Nephron (organoid): ENCODE results near the gene BTG2.
A peak's percentile ranks its signal among the peaks of the same experiment; 100 is the strongest.

ENCODE experiments used
- H3K27ac Mint-ChIP-seq, 3 experiments: 2 replicates each; pipeline ENCODE4 v1.8.0; 2020; ENCODE audit warnings: mixed read lengths in 3 of 3, mild to moderate bottlenecking in 2 of 3, moderate library complexity in 1 of 3
- H3K27me3 Mint-ChIP-seq: 2 replicates; pipeline ENCODE4 v1.8.0; 2021; ENCODE audit warnings: low read depth, mild to moderate bottlenecking, moderate library complexity, mixed read lengths
- H3K36me3 Mint-ChIP-seq: 2 replicates; pipeline ENCODE4 v1.8.0; 2020; ENCODE audit warnings: low read depth, mixed read lengths
- H3K4me1 Mint-ChIP-seq: 2 replicates; pipeline ENCODE4 v1.8.0; 2020; ENCODE audit warnings: mixed read lengths
- H3K4me3 Mint-ChIP-seq, 3 experiments: 2 replicates each; pipeline ENCODE4 v1.8.0; 2020; ENCODE audit warnings: mild to moderate bottlenecking in 3 of 3, mixed read lengths in 3 of 3, moderate library complexity in 2 of 3
- H3K9me3 Mint-ChIP-seq: 2 replicates; pipeline ENCODE4 v1.8.0; 2020; ENCODE audit warnings: mixed read lengths
- TF ChIP-seq, protein P1 (sequence below), 3 experiments: fragments of 200-600 bp; sonication (generic); IDR thresholded peaks; one replicate each; pipeline ENCODE4 v1.5.0; 2021; ENCODE audit warnings: antibody characterized with exemption in 3 of 3; ENCODE audit not compliant: unreplicated experiment in 3 of 3

Gene BTG2

DNA sequence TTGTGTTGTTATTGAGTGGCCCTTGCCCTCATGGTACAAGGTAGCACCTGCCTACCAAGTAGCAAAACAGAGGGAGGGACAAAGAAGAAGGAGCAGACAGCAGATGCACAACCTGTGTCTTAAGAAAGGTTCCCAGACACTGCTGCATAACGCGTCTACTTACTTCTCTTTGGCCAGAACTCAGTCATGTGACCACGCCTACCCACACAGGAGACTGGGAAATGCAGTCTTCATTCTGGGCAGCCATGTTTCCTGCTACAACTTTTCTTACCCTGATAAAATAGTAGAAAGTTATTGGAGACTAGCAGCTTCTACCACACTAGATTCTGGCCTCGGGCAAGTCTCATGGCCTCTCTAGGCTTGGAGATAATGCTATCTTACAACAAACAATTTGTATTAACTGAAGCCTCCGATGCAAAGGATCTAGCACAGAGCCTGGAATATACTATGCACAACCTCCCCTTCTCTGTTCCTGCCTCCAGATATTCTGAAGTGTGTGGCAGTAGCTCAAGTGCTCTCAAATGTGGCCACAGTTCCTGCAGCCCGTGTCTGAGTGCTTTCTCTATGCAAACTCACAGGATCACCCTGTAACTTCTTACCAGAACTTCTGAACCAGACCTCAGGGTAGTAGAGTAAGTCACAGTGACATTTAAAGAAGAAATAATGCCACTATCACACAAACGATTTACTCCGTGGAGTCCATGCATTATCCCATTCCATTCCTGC is 34.1 kb upstream of the BTG2 start:
- H3K27ac Mint-ChIP-seq, result peak overlapping the region; percentile 61 to 84 (median 75)
- peaks cover 51% of the 10 kb centered on the region for H3K4me1 Mint-ChIP-seq
- H3K4me3 Mint-ChIP-seq, result no peak overlapping the region
- TF ChIP-seq, protein P1, sequence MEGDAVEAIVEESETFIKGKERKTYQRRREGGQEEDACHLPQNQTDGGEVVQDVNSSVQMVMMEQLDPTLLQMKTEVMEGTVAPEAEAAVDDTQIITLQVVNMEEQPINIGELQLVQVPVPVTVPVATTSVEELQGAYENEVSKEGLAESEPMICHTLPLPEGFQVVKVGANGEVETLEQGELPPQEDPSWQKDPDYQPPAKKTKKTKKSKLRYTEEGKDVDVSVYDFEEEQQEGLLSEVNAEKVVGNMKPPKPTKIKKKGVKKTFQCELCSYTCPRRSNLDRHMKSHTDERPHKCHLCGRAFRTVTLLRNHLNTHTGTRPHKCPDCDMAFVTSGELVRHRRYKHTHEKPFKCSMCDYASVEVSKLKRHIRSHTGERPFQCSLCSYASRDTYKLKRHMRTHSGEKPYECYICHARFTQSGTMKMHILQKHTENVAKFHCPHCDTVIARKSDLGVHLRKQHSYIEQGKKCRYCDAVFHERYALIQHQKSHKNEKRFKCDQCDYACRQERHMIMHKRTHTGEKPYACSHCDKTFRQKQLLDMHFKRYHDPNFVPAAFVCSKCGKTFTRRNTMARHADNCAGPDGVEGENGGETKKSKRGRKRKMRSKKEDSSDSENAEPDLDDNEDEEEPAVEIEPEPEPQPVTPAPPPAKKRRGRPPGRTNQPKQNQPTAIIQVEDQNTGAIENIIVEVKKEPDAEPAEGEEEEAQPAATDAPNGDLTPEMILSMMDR (IDR thresholded peaks at IDR 0.05; ENCODE audit: unreplicated experiment in 3 of 3), result no peak
- no peaks in the 10 kb centered on the region for H3K9me3 Mint-ChIP-seq
- no peaks in the 10 kb centered on the region for H3K27me3 Mint-ChIP-seq
- no peaks in the 10 kb centered on the region for H3K36me3 Mint-ChIP-seq

DNA sequence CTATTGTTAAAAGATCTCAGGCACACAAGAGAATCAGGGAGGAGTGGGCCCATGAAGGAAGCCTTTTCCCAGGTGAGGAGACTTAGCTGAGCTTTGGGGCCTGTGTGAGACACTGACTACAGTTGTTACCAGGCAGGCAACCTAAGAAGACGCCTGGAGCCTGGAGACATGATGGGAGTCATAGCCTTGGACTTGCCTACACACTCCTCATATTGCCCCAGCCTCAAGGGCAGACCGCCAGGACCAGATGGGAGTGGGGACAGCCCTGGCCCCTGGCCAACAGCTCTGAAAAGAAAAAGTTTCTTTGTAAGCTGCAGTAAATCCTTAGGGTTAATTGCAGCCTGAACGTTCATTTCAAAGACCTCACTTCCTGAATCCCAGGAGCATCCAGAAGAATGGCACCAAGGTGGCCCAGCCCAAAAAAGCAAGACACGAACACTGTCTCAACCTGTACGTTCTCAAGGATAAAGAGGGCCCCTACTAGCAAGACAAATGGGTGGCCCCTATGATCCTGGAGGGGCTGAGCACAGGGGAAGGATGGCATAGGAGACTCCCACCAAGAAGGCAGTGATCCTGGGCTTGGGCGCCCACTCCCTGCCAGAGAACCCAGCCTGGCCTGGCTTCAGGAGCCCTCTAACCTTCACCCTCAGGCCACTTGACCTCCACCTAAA is 33.2 kb upstream of the BTG2 start:
- TF ChIP-seq, protein P1 (IDR thresholded peaks at IDR 0.05; ENCODE audit: unreplicated experiment in 3 of 3), result no peak
- no peaks in the 10 kb centered on the region for H3K9me3 Mint-ChIP-seq
- H3K4me1 Mint-ChIP-seq, result peaks cover 56% of the 10 kb centered on the region
- no peaks in the 10 kb centered on the region for H3K27me3 Mint-ChIP-seq
- no peaks in the 10 kb centered on the region for H3K36me3 Mint-ChIP-seq
- H3K27ac Mint-ChIP-seq, result peak overlapping the region; percentile 61 to 84 (median 75)
- H3K4me3 Mint-ChIP-seq, result peak overlapping the region in 1 of 3 experiments; percentile 9

DNA sequence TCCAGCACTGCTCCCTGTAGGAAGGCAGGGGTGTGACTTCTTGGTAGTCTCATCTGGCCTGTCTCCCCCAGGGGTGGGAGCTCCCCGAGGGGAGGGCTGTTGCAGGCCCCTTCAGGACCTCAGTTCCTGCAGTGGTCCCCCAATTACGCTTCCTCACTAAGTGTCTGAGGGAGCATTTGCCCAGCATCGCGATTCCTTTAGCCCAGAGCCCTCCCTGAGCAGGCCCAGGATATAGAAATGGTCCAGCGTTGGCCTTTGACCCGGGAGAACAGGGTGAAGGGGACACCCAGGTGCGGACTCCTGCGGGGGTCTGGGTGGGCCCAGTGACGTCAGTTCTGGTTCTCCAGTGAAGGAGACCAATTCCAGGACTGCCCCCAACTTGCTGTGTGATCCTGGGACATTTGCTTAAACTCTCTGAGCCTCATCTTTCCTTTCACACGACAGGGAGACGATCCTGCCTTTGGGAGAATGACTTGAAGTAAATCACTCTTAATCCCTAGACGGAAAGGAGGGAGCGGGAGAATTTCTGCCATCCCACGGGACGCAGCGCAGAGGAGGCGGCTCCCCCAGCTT is 32.6 kb upstream of the BTG2 start:
- TF ChIP-seq, protein P1 (IDR thresholded peaks at IDR 0.05; ENCODE audit: unreplicated experiment in 3 of 3), result no peak
- Mint-ChIP-seq H3K4me3 (peak overlapping the region in 1 of 3 experiments; percentile 23), H3K27ac (peak overlapping the region; percentile 63 to 79 (median 72)), H3K9me3 (no peaks in the 10 kb centered on the region), H3K36me3 (no peaks in the 10 kb centered on the region), H3K27me3 (no peaks in the 10 kb centered on the region), H3K4me1 (peaks cover 55% of the 10 kb centered on the region)

DNA sequence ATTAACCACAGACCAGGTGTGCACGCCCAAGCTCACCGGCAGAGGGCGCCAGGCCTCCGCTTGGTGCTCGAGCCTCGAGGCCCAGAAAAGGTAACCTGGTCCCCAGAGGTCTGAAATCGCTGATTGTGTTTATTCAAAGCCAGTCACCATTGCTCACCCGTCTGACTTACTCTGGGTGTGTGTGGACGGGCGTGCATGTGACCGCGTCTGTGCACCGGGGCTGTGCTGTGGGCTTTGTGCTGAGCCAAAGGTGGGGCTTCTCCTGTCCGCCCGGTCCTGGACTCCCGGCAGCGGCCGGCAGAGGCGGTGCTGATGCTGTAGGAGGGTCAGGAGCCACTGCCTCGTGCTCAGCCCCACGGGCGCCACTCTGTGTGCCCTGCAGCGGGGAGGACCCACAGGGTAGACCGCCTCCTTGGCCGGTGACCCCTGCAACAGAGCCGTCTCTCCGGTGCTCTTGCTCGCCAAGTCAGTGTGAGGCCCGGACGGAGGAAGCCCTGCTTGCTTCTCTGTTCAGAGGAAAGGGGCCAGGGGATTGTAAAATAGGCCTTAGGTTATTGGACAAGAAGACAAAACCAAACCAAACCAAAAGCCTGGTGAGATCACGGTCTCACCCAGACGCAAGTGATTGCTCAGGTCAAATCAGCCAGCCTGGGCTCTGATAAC is 32.0 kb upstream of the BTG2 start:
- Mint-ChIP-seq H3K9me3 (no peaks in the 10 kb centered on the region), H3K27ac (peak overlapping the region; percentile 63 to 79 (median 72)), H3K4me1 (peaks cover 58% of the 10 kb centered on the region), H3K36me3 (no peaks in the 10 kb centered on the region), H3K27me3 (no peaks in the 10 kb centered on the region), H3K4me3 (peak overlapping the region; percentile 40 to 54 (median 53))
- TF ChIP-seq, protein P1 (IDR thresholded peaks at IDR 0.05; ENCODE audit: unreplicated experiment in 3 of 3), result peak; percentile 98 to 100 (median 98)

DNA sequence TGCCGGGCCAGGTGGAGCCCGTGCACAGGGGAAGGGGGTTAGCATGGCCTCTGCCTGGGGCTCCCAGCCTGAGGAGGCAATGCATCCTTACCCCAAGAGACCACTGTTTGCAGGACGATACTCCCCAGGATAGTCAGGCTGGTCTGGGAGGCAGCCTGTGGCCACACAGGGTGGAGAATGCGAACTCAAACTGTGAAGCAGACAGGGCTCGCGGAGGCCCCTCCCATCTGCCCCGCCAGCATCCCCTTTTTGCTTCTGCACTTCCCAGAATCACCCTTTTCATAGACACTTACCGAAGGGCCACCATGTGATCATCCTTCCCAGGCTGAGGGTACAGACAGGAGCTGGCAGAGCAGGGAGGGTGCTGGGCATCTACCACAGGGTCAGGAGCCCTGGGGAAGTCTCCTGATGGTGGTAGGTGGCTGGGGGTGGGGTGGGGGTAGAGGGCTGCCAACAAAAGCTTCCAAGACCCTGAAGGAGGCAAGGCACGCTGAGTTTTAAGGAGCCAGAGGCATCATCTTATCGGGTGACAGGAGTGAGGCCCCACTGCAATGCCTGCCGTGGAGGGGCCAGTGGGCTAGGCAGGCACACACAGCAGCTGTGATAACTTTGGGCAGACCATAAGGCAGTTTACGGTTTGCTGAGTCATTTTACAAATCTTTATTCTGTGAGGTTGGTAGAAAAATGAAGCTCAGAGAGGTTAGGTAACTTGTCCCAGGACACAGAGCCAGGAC is 31.3 kb upstream of the BTG2 start:
- H3K27me3 Mint-ChIP-seq, result no peaks in the 10 kb centered on the region

More for the DNA sequence above, 31.3 kb upstream of the BTG2 start:
- H3K4me1 Mint-ChIP-seq, result peaks cover 65% of the 10 kb centered on the region
- H3K36me3 Mint-ChIP-seq, result no peaks in the 10 kb centered on the region
- no peaks in the 10 kb centered on the region for H3K9me3 Mint-ChIP-seq
- H3K27ac Mint-ChIP-seq, result peak overlapping the region; percentile 63 to 99 (median 83)
- H3K4me3 Mint-ChIP-seq, result peak overlapping the region in 1 of 3 experiments; percentile 54
- TF ChIP-seq, protein P1 (IDR thresholded peaks at IDR 0.05; ENCODE audit: unreplicated experiment in 3 of 3), result no peak
